ENCODE results near the gene PCDHB3. TPM values are rescaled to one million over a fixed set of nuclear protein-coding genes. Genes with fewer than 3 reads are reported as not detected.
"Not testable (repeated sequence)": the region's sequence is repeated elsewhere in the genome, so short reads cannot be mapped to it uniquely, and the experiment has no call there.

PCDHB3 gene
- polyA plus RNA-seq, 1 donor (not counting 4 experiments of a cell fraction or from before 2014, with no cell fraction given): 0.05 TPM

GRCh38 chr5:141094481-141095262 lies 5.6 kb upstream of the PCDHB3 start, which contains the start of gene PCDHB2:
Gene PCDHB2, plus strand, starts transcription at chr5:141094615. Its CDS starts 176 bp downstream, at chr5:141094791.
- no peaks in the 10 kb centered on the region for H3K36me3 ChIP-seq (ENCODE audit: control insufficient read depth in 2 of 2, extremely low read depth in 1 of 2, insufficient read depth in 2 of 2, low read length in 2 of 2)
- no peaks in the 10 kb centered on the region for H3K9me1 ChIP-seq (ENCODE audit: control insufficient read depth, extremely low read depth, insufficient read depth, low read length)
- DNase-seq (ENCODE audit: low read depth, low spot score): no peak
- no peaks in the 10 kb centered on the region for H4K20me1 ChIP-seq (ENCODE audit: control insufficient read depth, extremely low read depth, insufficient read depth, low read length)
- no peaks in the 10 kb centered on the region for H3K4me1 ChIP-seq (ENCODE audit: control insufficient read depth, extremely low read depth, insufficient read depth, low read length)
- H3K27me3 ChIP-seq (ENCODE audit: control insufficient read depth, extremely low read depth, insufficient read depth, low read length): no peaks in the 10 kb centered on the region
- no peak within 1 kb of the TSS for H3K9ac ChIP-seq (ENCODE audit: control insufficient read depth, extremely low read depth, insufficient read depth, low read length)
- H2AFZ ChIP-seq (ENCODE audit: control insufficient read depth, low read length): peak within 1 kb of the TSS; percentile 37
- dilution Hi-C loops (cut with MboI; ENCODE audit: extremely low pct_ligation_motif_present, low sequenced_read_pairs): no loop called here
- peaks cover 2% of the 10 kb centered on the region for H3K9me3 ChIP-seq (ENCODE audit: control insufficient read depth, low read depth, low read length)
- no peaks in the 10 kb centered on the region for H3K79me2 ChIP-seq (ENCODE audit: control insufficient read depth, insufficient read depth, low read length)
- peak within 1 kb of the TSS in 1 of 3 experiments; percentile 23 for H3K4me3 ChIP-seq (ENCODE audit: control insufficient read depth in 2 of 3, extremely low read depth in 1 of 3, insufficient read depth in 2 of 3, low read depth in 1 of 3, low read length in 3 of 3)
- FAIRE-seq: no peak
- no peak within 1 kb of the TSS for H3K27ac ChIP-seq (ENCODE audit: control insufficient read depth, insufficient read depth, low read length)
- TF ChIP-seq EZH2 (IDR thresholded peaks at IDR 0.05; ENCODE audit: low read length) (no peak), CTCF (optimal IDR thresholded peaks at IDR 0.05 in 1 of 3, IDR thresholded peaks at IDR 0.05 in 1 of 3, conservative IDR thresholded peaks at IDR 0.05 in 1 of 3; ENCODE audit: extremely low read depth in 1 of 3, insufficient read depth in 2 of 3, low read length in 3 of 3) (peak in 1 of 3 experiments; percentile 16)
- no peak within 1 kb of the TSS for H3K4me2 ChIP-seq (ENCODE audit: control insufficient read depth, extremely low read depth, insufficient read depth, low read depth, low read length)

GRCh38 chr5:141095263-141095641 lies 5.0 kb upstream of the PCDHB3 start:
- TF ChIP-seq CTCF (optimal IDR thresholded peaks at IDR 0.05 in 1 of 3, IDR thresholded peaks at IDR 0.05 in 1 of 3, conservative IDR thresholded peaks at IDR 0.05 in 1 of 3; ENCODE audit: extremely low read depth in 1 of 3, insufficient read depth in 2 of 3, low read length in 3 of 3) (no peak), EZH2 (IDR thresholded peaks at IDR 0.05; ENCODE audit: low read length) (no peak)
- H3K9me1 ChIP-seq (ENCODE audit: control insufficient read depth, extremely low read depth, insufficient read depth, low read length): no peaks in the 10 kb centered on the region
- H3K79me2 ChIP-seq (ENCODE audit: control insufficient read depth, insufficient read depth, low read length): no peaks in the 10 kb centered on the region
- dilution Hi-C loops (cut with MboI; ENCODE audit: extremely low pct_ligation_motif_present, low sequenced_read_pairs): no loop called here
- no peaks in the 10 kb centered on the region for H3K36me3 ChIP-seq (ENCODE audit: control insufficient read depth in 2 of 2, extremely low read depth in 1 of 2, insufficient read depth in 2 of 2, low read length in 2 of 2)
- no peak overlapping the region for H2AFZ ChIP-seq (ENCODE audit: control insufficient read depth, low read length)
- no peaks in the 10 kb centered on the region for H3K27me3 ChIP-seq (ENCODE audit: control insufficient read depth, extremely low read depth, insufficient read depth, low read length)
- H3K27ac ChIP-seq (ENCODE audit: control insufficient read depth, insufficient read depth, low read length): no peak overlapping the region
- peaks cover 2% of the 10 kb centered on the region for H3K9me3 ChIP-seq (ENCODE audit: control insufficient read depth, low read depth, low read length)
- no peak for DNase-seq (ENCODE audit: low read depth, low spot score)
- no peak overlapping the region for H3K4me2 ChIP-seq (ENCODE audit: control insufficient read depth, extremely low read depth, insufficient read depth, low read depth, low read length)
- H3K9ac ChIP-seq (ENCODE audit: control insufficient read depth, extremely low read depth, insufficient read depth, low read length): no peak overlapping the region
- H3K4me1 ChIP-seq (ENCODE audit: control insufficient read depth, extremely low read depth, insufficient read depth, low read length): no peaks in the 10 kb centered on the region
- H4K20me1 ChIP-seq (ENCODE audit: control insufficient read depth, extremely low read depth, insufficient read depth, low read length): no peaks in the 10 kb centered on the region
- H3K4me3 ChIP-seq (ENCODE audit: control insufficient read depth in 2 of 3, extremely low read depth in 1 of 3, insufficient read depth in 2 of 3, low read depth in 1 of 3, low read length in 3 of 3): no peak overlapping the region
- no peak for FAIRE-seq

GRCh38 chr5:141096181-141096580 lies 4.1 kb upstream of the PCDHB3 start:
- H3K27me3 ChIP-seq (ENCODE audit: control insufficient read depth, extremely low read depth, insufficient read depth, low read length); H3K36me3 ChIP-seq (ENCODE audit: control insufficient read depth in 2 of 2, extremely low read depth in 1 of 2, insufficient read depth in 2 of 2, low read length in 2 of 2); H3K4me1 ChIP-seq (ENCODE audit: control insufficient read depth, extremely low read depth, insufficient read depth, low read length); H3K9ac ChIP-seq (ENCODE audit: control insufficient read depth, extremely low read depth, insufficient read depth, low read length); H3K9me3 ChIP-seq (ENCODE audit: control insufficient read depth, low read depth, low read length); H2AFZ ChIP-seq (ENCODE audit: control insufficient read depth, low read length); H3K4me2 ChIP-seq (ENCODE audit: control insufficient read depth, extremely low read depth, insufficient read depth, low read depth, low read length); FAIRE-seq; H3K4me3 ChIP-seq (ENCODE audit: control insufficient read depth in 2 of 3, extremely low read depth in 1 of 3, insufficient read depth in 2 of 3, low read depth in 1 of 3, low read length in 3 of 3); H3K9me1 ChIP-seq (ENCODE audit: control insufficient read depth, extremely low read depth, insufficient read depth, low read length); DNase-seq (ENCODE audit: low read depth, low spot score); H3K79me2 ChIP-seq (ENCODE audit: control insufficient read depth, insufficient read depth, low read length); H4K20me1 ChIP-seq (ENCODE audit: control insufficient read depth, extremely low read depth, insufficient read depth, low read length); H3K27ac ChIP-seq (ENCODE audit: control insufficient read depth, insufficient read depth, low read length); dilution Hi-C loops (cut with MboI; ENCODE audit: extremely low pct_ligation_motif_present, low sequenced_read_pairs): not testable (repeated sequence)

GRCh38 chr5:141096586-141096985 lies 3.7 kb upstream of the PCDHB3 start:
- H3K36me3 ChIP-seq (ENCODE audit: control insufficient read depth in 2 of 2, extremely low read depth in 1 of 2, insufficient read depth in 2 of 2, low read length in 2 of 2); DNase-seq (ENCODE audit: low read depth, low spot score); H4K20me1 ChIP-seq (ENCODE audit: control insufficient read depth, extremely low read depth, insufficient read depth, low read length); H3K4me3 ChIP-seq (ENCODE audit: control insufficient read depth in 2 of 3, extremely low read depth in 1 of 3, insufficient read depth in 2 of 3, low read depth in 1 of 3, low read length in 3 of 3); FAIRE-seq; H3K4me1 ChIP-seq (ENCODE audit: control insufficient read depth, extremely low read depth, insufficient read depth, low read length); H3K9ac ChIP-seq (ENCODE audit: control insufficient read depth, extremely low read depth, insufficient read depth, low read length); H3K27me3 ChIP-seq (ENCODE audit: control insufficient read depth, extremely low read depth, insufficient read depth, low read length); H3K4me2 ChIP-seq (ENCODE audit: control insufficient read depth, extremely low read depth, insufficient read depth, low read depth, low read length); H3K9me3 ChIP-seq (ENCODE audit: control insufficient read depth, low read depth, low read length); H2AFZ ChIP-seq (ENCODE audit: control insufficient read depth, low read length); dilution Hi-C loops (cut with MboI; ENCODE audit: extremely low pct_ligation_motif_present, low sequenced_read_pairs); H3K9me1 ChIP-seq (ENCODE audit: control insufficient read depth, extremely low read depth, insufficient read depth, low read length); H3K27ac ChIP-seq (ENCODE audit: control insufficient read depth, insufficient read depth, low read length); H3K79me2 ChIP-seq (ENCODE audit: control insufficient read depth, insufficient read depth, low read length): not testable (repeated sequence)
